DND-41 (cell line): Measurements from ENCODE around the gene SGMS1.

Experiments
- CTCF ChIP-seq: IDR thresholded peaks from 2 replicates; pipeline ENCODE4 v1.5.1; 2012; ENCODE audit warnings: borderline replicate concordance, low read length, moderate library complexity, mild to moderate bottlenecking; ENCODE audit not compliant: poor library complexity, severe bottlenecking; ENCODE audit errors: extremely low read depth
- EZH2 ChIP-seq: IDR thresholded peaks from 3 replicates; pipeline ENCODE4 v1.6.1; 2012; ENCODE audit warnings: borderline replicate concordance, low read depth, mild to moderate bottlenecking, moderate library complexity, low read length, inconsistent platforms; ENCODE audit not compliant: severe bottlenecking

- TF ChIP-seq EZH2 (no peak), CTCF (no peak)
Measured at GRCh38 chr10:50439187-50439586, 184.6 kb downstream of the SGMS1 start.
